ENCODE data around the gene RAPGEF5. TPM values are rescaled to one million over a fixed set of nuclear protein-coding genes. Genes with fewer than 3 reads are reported as not detected.

Gene RAPGEF5
- total RNA-seq, 1 experiment from 2014 or later, result 13.3 TPM

DNA sequence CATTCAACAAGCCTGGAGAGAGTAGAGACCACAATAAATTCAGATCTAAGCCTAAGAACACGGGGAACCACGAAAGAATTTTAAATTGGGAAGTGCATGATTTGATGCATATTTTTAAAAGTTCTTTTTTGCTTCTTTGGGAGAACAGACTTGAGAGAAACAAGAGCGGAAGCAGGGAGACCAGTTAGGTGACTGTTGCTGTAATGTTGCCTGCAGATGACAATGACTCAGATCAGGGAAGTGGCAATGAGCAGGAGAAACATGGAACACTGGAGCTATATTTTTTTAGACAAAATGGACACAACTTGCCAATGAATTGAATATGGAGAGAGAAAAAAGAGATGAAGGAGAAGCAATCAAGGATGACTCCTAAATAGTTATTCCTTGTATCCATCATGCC lies 125.1 kb downstream of the RAPGEF5 start:
- H3K4ac ChIP-seq (ENCODE audit: low read depth, low read length), result no peak overlapping the region
- H3K56ac ChIP-seq (ENCODE audit: insufficient read length, low read depth, low read length), result no peak overlapping the region
- TF ChIP-seq CTCF (conservative IDR thresholded peaks at IDR 0.05), result no peak
- Mint-ChIP-seq H3K27me3 (ENCODE audit: low read depth) (no peaks in the 10 kb centered on the region), H3K4me1 (peaks cover 8% of the 10 kb centered on the region in 2 experiments), H3K4me3 (no peak overlapping the region), H3K9me3 (no peaks in the 10 kb centered on the region), H3K36me3 (ENCODE audit: insufficient read depth in 1 of 3, low read depth in 3 of 3) (no peaks in the 10 kb centered on the region), H3K27ac (no peak overlapping the region)
- H4K91ac ChIP-seq (ENCODE audit: insufficient read length, low read depth, low read length), result no peak overlapping the region
- no peak overlapping the region for H2AFZ ChIP-seq (ENCODE audit: low read length)
- no peak overlapping the region for H3K18ac ChIP-seq (ENCODE audit: insufficient read length, low read depth, low read length)
- no peak overlapping the region for H2BK12ac ChIP-seq (ENCODE audit: insufficient read length, low read depth, low read length)
- DNase-seq, result no peak
- no peak overlapping the region for H3K4me2 ChIP-seq (ENCODE audit: insufficient read depth, insufficient read length, low read length)
- H3K4me1 ChIP-seq (ENCODE audit: insufficient read depth, low read length), result no peaks in the 10 kb centered on the region
- H3K23ac ChIP-seq (ENCODE audit: insufficient read length, low read depth, low read length), result no peak overlapping the region
- H4K8ac ChIP-seq (replicated peaks; ENCODE audit: insufficient read length, low read depth, low read length), result no peak overlapping the region
- H2AK5ac ChIP-seq (ENCODE audit: insufficient read length, low read length), result no peak overlapping the region
- no peak overlapping the region for H2BK15ac ChIP-seq (ENCODE audit: low read depth, low read length)
- H2BK5ac ChIP-seq (ENCODE audit: insufficient read length, low read length), result no peak overlapping the region
- H3K27ac ChIP-seq (ENCODE audit: insufficient read length, low read depth, low read length), result no peak overlapping the region
- H3K14ac ChIP-seq (ENCODE audit: insufficient read depth, low read length), result no peak overlapping the region
- H3K79me1 ChIP-seq (ENCODE audit: insufficient read depth, low read depth, low read length, poor library complexity, severe bottlenecking), result no peaks in the 10 kb centered on the region
- H3K79me2 ChIP-seq (ENCODE audit: insufficient read depth, low read length), result no peaks in the 10 kb centered on the region
- no CpG with 5 or more reads among the region's 3 CpGs for WGBS (ENCODE audit: extremely low coverage, insufficient read length, low lambda C conversion rate)
- no peak overlapping the region for H2BK20ac ChIP-seq (ENCODE audit: low read depth, low read length, poor library complexity, severe bottlenecking)
- no peaks in the 10 kb centered on the region for H4K20me1 ChIP-seq (ENCODE audit: control insufficient read depth, insufficient read depth, insufficient read length)
- H4K5ac ChIP-seq (ENCODE audit: insufficient read length, low read depth, low read length), result no peak overlapping the region
- H3K9me3 ChIP-seq (ENCODE audit: control insufficient read depth, low read depth, low read length), result no peaks in the 10 kb centered on the region
- H3T11ph ChIP-seq (ENCODE audit: low read length), result no peak overlapping the region
- no peaks in the 10 kb centered on the region for H3K27me3 ChIP-seq (ENCODE audit: insufficient read depth, low read length)
- H3K9ac ChIP-seq (ENCODE audit: extremely low read depth, insufficient read length, low read length), result no peak overlapping the region
- H3K23me2 ChIP-seq (ENCODE audit: insufficient read length, low read depth, low read length, poor library complexity, severe bottlenecking), result no peaks in the 10 kb centered on the region
- no peak overlapping the region for H2BK120ac ChIP-seq (ENCODE audit: low read depth, low read length, poor library complexity, severe bottlenecking)

Measured in H9 (cell line).